GM19324 (cell line): ENCODE measurements around the gene C16orf74.

ENCODE experiments used
- ATAC-seq: cut with Tn5 transposase; IDR thresholded peaks from one replicate; pipeline ENCODE4 v1.9.1; 2021; ENCODE audit warnings: mild to moderate bottlenecking, moderate library complexity; ENCODE audit not compliant: unreplicated experiment, low FRiP score

The C16orf74 gene

DNA sequence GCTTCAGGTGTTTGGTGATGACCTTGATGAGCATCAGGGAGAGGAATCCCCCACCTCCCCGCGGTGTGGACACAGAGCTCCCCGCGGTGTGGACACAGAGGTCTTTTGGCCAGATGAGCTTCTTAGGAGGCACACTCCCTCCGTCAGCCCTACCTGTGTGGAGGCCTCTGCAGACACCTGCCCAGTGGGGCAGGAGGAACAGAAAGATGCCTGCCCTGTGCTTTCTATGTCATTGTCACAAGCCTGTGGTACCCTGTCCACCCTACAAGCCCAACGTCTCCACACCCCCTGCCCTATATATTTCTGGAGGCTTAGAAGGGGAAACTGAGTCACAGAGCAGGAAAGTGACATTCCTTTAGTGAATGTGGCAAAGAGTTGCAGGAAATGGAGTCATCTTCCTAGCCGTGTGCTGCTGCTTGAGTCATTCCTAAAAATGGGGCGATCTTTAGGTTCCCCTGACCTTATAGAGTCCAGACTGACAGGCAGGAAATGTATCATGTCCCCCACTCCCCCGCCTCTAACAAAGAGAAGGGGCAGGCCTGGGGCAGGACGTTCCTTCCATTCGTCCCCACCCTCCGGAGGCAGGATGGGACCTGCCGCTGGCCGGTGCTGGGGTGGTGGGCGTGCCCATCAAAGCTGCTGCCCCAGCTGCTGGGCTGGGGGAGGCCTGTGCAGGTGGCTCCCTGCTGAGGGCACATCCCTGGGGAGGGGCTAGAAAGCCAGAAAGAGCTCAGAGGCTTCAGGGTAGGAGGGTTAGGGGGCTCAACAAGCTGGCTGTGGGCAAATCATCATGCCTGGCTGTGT, 1.0 kb upstream of the C16orf74 start:
- no peak for ATAC-seq

DNA sequence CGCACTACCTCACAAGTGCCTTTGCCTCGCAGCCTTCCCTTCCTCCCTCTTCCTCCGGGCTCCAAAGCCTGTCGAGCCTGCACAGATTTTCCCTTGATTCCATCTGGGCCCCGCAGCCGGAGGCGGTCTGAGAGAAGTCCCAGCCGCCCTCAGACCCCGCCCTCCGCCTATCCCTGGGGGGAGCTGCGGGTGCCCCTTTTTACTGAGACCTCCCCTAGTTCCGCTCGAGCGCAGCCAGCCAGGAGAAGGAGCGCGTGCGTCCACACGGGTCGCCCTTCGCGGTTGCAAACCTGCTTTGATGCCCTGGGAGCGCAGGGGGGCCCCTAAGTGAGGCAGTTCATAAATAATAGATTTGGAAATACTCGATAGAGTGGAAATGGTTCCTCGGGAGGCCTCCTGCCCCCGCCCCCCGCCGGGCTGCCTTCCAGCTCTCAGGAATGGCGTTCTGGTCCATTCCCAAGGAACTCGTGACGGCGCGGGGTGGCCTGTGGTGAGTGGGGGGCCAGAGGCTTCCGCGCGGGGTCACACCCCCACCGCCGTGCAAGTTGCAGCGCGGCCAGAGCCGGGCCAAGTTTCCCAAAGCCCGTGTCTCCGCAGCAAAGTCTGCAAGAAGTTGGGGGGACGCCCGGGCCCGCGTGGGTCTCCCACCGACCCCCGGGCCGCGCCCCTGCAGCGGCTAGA, 610 bp downstream of the C16orf74 start:
- ATAC-seq: no peak

DNA sequence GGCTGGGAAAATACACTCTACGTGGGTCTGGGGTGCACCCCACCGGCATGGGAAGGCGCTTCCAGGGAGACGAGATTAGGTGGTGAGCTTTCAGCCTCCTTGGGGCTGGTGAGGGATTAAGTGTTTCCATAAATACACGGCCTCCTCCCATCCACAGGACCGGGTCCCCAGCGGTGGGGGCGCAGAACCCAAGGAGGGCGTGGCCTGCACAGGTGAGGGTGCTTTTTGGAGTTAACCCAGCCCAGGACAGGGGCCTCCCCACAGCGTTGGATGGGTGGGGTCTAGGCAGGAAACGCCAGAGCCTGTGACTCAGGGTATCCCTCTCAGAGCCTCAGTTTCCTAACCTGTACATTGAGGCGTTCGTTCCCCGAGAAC, 1.1 kb downstream of the C16orf74 start:
- no peak for ATAC-seq

DNA sequence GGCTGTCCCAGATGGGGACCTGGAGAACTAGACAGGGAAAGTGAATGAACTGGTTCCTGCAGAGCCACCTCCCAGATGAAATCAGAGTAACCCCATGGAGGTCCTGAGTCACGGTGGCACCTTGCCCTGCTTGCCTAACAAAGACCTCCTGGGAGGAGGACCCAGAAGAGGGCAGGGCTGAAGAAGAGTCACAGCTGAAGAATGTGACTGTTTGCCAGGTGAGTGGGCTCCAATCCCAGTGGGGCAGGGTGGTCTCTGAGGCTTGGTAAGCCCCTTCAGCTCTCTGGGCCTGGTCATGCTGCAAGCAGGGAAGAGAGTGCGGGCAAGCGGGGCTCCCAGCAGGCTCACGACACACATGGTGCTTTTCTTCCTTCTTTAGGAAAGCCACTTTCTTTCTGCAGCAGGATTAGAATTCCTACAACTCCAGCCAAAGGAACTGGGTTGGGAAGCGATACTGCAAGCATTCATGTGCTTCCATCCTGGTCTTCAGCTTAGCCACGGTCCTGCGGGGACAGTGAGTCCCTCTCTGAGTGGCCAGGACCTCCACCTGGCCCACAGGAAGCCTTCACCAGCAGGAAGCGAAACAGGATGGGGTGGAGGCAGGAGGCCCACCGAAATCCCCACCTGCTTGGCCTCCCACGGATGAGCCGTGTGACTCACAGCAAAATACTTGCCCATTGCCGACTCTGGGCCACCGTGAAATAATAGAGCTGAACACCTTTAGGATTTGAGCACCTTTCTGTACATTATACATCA, 4.3 kb downstream of the C16orf74 start:
- ATAC-seq: no peak

DNA sequence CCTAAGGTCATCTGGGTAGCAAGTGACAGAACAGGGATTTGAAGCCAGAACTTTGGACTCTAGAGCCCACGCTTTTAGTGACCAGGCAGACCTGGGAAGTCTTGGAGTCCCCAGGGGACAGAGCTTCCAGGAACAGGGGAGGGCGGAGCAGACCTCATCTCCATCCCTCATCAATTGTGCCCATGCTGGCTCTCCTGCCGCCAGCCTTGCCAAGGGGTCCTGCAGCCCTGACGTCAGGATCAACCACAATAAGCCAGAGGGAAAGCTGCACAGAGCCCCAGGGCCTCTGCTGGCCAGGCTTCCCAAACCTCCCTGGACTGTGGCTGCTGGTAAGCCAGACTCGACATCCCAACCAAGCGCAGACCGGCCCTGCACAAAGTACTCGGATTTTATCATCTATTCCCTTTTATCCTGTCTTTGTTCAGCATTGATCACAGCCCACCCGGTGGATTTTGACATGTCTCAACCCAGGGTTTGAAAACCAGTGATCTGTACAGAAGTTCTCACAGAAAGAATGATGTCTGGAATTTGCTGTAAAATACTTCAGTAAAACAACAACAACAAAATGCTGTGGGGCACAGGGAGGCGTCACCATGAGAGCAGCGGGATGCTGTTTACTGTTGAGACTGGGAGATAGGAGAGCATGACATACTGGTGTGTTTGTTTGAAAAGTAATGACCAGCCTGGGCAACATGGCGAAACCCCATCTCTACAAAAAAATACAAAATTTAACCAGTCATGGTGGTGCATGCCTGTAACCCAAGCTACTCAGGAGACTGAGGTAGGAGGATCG, 11.8 kb downstream of the C16orf74 start:
- no peak for ATAC-seq

GRCh38 chr16:85736921-85737320, 14.0 kb downstream of the C16orf74 start:
- ATAC-seq: no peak

DNA sequence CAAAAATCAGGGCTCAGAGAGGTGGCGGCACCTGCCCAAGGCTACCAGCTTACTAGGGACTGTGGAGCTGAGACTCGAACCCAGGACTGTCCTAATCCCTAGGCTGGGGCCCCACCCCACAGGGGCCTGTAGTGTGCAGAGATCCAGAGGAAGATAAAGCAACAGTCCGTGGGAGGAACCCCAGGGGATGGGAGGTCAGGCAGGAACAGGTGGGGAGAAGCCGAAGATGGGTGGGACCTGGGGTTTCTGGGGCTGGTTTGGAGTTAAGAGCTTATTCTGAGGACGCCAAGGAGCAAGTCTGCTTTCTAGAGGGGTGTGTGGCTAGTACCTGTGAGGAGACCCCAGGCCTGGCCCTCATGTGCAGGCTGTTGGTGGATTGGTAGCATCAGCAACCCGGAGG, 14.9 kb downstream of the C16orf74 start:
- ATAC-seq: no peak

GRCh38 chr16:85735225-85735635, 15.7 kb downstream of the C16orf74 start:
- no peak for ATAC-seq

GRCh38 chr16:85734311-85735017, 16.4 kb downstream of the C16orf74 start:
- no peak for ATAC-seq

DNA sequence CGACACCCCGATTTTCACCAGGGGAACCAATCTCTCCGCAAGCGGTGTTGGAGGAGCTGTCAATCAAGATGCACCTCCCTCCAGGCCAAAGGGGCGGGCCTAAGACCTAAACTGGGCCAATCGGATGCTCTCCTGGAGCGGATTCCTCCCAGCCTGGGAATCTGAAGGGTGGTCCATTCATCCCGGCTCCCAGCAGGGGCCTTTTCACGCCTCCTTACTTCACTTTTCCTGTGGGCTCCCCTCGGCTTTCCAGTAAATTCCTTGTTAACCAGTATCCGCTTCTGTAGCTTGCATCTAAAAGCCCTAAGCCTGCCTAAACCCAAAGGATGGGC, 17.1 kb downstream of the C16orf74 start:
- ATAC-seq: no peak

DNA sequence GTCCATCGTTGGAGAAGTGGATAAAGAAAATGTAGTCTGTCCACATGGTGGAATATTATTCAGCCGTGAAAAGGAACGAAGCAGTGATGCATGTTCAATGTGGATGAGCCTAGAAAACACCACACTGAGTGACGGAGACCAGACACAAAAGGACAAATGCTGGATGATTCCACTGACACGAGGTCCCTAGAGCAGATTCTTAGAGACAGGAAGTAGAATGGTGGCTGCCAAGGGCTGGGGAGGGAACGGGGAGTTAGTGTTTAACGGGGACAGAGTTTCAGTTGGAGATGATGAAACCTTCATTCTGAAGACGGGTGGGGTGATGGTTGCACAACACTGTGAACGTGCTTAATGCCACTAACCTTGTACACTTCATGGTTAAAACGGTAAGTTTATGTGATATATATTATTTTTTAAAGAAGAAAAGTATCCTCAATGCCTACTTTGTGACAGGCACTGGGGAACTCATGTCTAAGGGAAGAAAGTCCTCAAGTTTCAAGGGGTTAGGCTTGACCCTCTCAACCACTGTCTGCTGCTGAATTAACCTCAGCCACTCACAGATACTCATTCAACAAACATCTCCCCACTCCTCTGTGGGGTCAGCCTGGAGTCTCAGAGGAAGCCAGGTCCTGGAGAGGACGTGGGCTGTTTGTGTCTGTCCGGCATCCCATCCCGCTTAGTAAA, 17.6 kb downstream of the C16orf74 start:
- no peak for ATAC-seq

- no peak for ATAC-seq
Measured at GRCh38 chr16:85731179-85731578, 19.7 kb downstream of the C16orf74 start.

- ATAC-seq: no peak
Measured at GRCh38 chr16:85730186-85730465, 20.8 kb downstream of the C16orf74 start.

GRCh38 chr16:85729452-85730185, 21.3 kb downstream of the C16orf74 start:
- ATAC-seq: no peak

- no peak for ATAC-seq
Measured at GRCh38 chr16:85728879-85729278, 22.0 kb downstream of the C16orf74 start.

DNA sequence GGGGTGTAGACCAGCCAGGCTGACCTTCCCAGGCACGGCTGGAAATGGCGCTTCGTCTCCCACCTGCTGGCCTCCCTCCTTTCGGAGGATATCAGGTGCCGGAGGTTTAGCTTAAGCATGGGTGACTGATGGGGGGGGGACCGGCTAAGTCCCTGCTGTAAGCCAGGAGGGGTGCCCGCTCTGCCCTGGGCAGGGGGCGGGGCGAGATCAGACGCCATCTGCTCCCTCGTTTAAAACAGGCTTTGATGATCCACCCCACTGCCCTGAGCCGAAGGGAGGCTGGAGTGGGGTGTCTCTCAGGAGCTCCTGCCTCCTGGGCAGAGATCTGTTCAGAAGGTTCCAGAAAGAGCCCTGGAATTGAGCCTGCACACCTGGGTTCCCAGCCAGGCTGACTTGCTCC, 26.0 kb downstream of the C16orf74 start:
- no peak for ATAC-seq

- no peak for ATAC-seq
Measured at GRCh38 chr16:85724126-85724879, 26.6 kb downstream of the C16orf74 start.

DNA sequence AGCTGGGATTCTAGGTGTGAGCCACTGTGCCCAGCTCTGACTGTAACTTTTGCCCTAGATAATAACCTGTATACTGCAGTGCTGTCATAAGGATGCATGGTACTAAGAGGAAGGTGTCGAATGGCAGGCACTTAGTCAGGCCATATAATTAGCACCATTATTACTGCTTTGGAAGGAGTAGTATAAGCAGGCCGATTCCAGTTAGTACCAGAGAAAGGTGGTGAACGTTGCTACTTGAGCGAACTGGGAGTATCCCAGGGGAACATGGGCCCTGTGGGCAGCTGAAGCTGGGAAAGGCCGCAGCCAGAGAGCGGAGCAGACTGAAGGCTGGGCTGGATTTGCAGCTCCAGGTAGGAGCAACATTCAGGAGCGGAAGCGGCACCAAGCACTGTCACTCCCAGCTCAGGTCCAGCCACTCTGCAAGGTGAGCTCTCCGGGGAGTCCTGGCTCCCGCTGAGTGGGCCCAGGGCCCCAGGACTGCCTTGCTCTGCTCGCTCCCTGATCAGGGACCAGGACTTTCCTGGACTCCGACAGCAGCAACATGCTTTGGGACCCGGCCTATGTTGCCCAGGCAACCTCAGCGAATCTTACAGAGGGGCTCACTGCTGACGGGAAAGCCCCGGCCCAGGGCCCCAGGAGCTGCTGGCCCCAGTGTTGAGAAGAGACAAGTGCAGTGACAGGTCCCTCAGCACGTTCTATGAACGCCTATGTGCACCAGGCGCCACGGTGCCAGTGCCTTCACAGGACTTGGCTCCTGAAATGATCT, 28.6 kb downstream of the C16orf74 start:
- ATAC-seq: no peak
